K562 (cell line): ENCODE data around the gene APOA1. TPM values are rescaled to one million over a fixed set of nuclear protein-coding genes. Genes with fewer than 3 reads are reported as not detected.

Source experiments
- ATAC-seq: fragments of 200-7000 bp; cut with Tn5 transposase; 3 replicates; pipeline ENCODE4 v1.9.1; 2020; ENCODE audit warnings: moderate library complexity
- BruUV-seq: library from RNA; stranded (reverse); fragments of 400-500 nt; replicated peaks from 2 replicates; lab custom pipeline; 2021; lab: Mats Ljungman, UMichigan
- CTCF ChIA-PET: fragments of 300-600 bp; formaldehyde crosslinking; extraction: SDS; loops from one replicate; lab custom pipeline; 2021; ENCODE audit warnings: low intra/inter-chr PET ratio; lab: Yijun Ruan, JAX
- POLR2A ChIA-PET: fragments of 300-600, 350-650 bp; sonication (Branson Sonifier 250); formaldehyde crosslinking; extraction: SDS; loops from one replicate; lab custom pipeline; 2021; ENCODE audit warnings: antibody characterized with exemption, inconsistent platforms; lab: Yijun Ruan, JAX
- DNase-seq, 4 experiments: peaks; one replicate each; pipeline versions ENCODE4 v3.0.0 to v3.0.0-alpha.2; 2011 to 2018; ENCODE audit warnings: low spot score in 3 of 4, mixed read lengths in 3 of 4; ENCODE audit errors: extremely low read depth in 1 of 4
- FAIRE-seq: peaks from 2 replicates; lab custom pipeline; 2011; peaks lifted over from hg19 to GRCh38; lab: Jason Lieb, UNC
- H2AFZ ChIP-seq: 2 replicates; pipeline ENCODE4 v1.6.0; 2011; ENCODE audit warnings: low read depth, low read length, control low read depth, inconsistent platforms
- H3K27ac ChIP-seq: fragments of 200-600 bp; 3 replicates; pipeline ENCODE4 v1.8.0; 2011; ENCODE audit warnings: low read depth, mild to moderate bottlenecking, control low read depth, inconsistent platforms, low read length, moderate library complexity, mixed read lengths; ENCODE audit errors: extremely low read depth
- H3K27me3 ChIP-seq, 2 experiments: fragments of 300-600 bp in 1 of 2; 2 replicates in 1 of 2; 3 replicates in 1 of 2; pipeline versions ENCODE4 v1.6.0 to v1.8.0; 2011; ENCODE audit warnings: inconsistent platforms in 2 of 2, low read length in 2 of 2, mild to moderate bottlenecking in 1 of 2, mixed read lengths in 1 of 2, moderate library complexity in 1 of 2; ENCODE audit not compliant: control insufficient read depth in 2 of 2, insufficient read depth in 2 of 2
- H3K36me3 ChIP-seq: fragments of 300-600 bp; 3 replicates; pipeline ENCODE4 v1.8.0; 2011; ENCODE audit warnings: mild to moderate bottlenecking, low read length, inconsistent platforms; ENCODE audit not compliant: control insufficient read depth, insufficient read depth
- H3K4me1 ChIP-seq, 2 experiments: fragments of 200-600 bp in 1 of 2; replicated peaks in 1 of 2; 2 replicates in 1 of 2; 3 replicates in 1 of 2; pipeline versions ENCODE4 v1.5.1 to v1.8.0; 2011; ENCODE audit warnings: inconsistent platforms in 2 of 2, low read length in 2 of 2, mild to moderate bottlenecking in 1 of 2, mixed read lengths in 1 of 2, moderate library complexity in 1 of 2; ENCODE audit not compliant: control insufficient read depth in 2 of 2, insufficient read depth in 2 of 2
- H3K4me2 ChIP-seq: 2 replicates; pipeline ENCODE4 v1.6.1; 2011; ENCODE audit warnings: low read length, control low read depth, inconsistent platforms, mixed read lengths; ENCODE audit not compliant: insufficient read depth
- H3K4me3 ChIP-seq: fragments of 200-600 bp; sonication (generic), shearing (Covaris generic); 2 replicates; pipeline ENCODE4 v1.5.1; 2016; ENCODE audit warnings: control low read depth, inconsistent platforms
- H3K79me2 ChIP-seq: fragments of 200-600 bp; 3 replicates; pipeline ENCODE4 v1.8.0; 2011; ENCODE audit warnings: low read length, inconsistent platforms; ENCODE audit not compliant: control insufficient read depth, insufficient read depth
- H3K9ac ChIP-seq, 2 experiments: 2 replicates each; pipeline versions ENCODE4 v1.6.0 to v1.6.1; 2011; ENCODE audit warnings: low read depth in 2 of 2, low read length in 2 of 2, control low read depth in 1 of 2, inconsistent platforms in 1 of 2, mild to moderate bottlenecking in 1 of 2, mixed read lengths in 1 of 2; ENCODE audit not compliant: insufficient read depth in 1 of 2
- H3K9me1 ChIP-seq: one replicate; pipeline ENCODE4 v1.6.0; 2011; ENCODE audit warnings: inconsistent platforms, mild to moderate bottlenecking, low read length, moderate library complexity; ENCODE audit not compliant: control insufficient read depth, insufficient read depth
- H3K9me3 ChIP-seq: replicated peaks from 2 replicates; pipeline ENCODE4 v1.5.1; 2011; ENCODE audit warnings: low read depth, low read length, inconsistent platforms; ENCODE audit not compliant: control insufficient read depth, insufficient read depth
- H4K20me1 ChIP-seq: replicated peaks from 2 replicates; pipeline ENCODE4 v1.6.1; 2011; ENCODE audit warnings: low read length, inconsistent platforms, mixed read lengths; ENCODE audit not compliant: control insufficient read depth, insufficient read depth
- ARNT ChIP-seq, 2 experiments: fragments of 450-650 bp; IDR thresholded peaks; 2 replicates each; pipeline ENCODE4 v1.6.1; 2016; ENCODE audit warnings: mild to moderate bottlenecking in 1 of 2
- CBX8 ChIP-seq: fragments of 200-600 bp; sonication (generic); IDR thresholded peaks from 2 replicates; pipeline ENCODE4 v1.6.1; 2012; ENCODE audit warnings: borderline replicate concordance, mixed run types, low read depth, mild to moderate bottlenecking, moderate library complexity, mixed read lengths, low read length, control low read depth, inconsistent platforms; ENCODE audit not compliant: poor library complexity, severe bottlenecking; ENCODE audit errors: extremely low read depth
- HDAC3 ChIP-seq: fragments of 450-650 bp; IDR thresholded peaks from 2 replicates; pipeline ENCODE4 v1.6.1; 2018; ENCODE audit warnings: borderline replicate concordance, mild to moderate bottlenecking, moderate library complexity; ENCODE audit not compliant: partially characterized antibody
- LCOR ChIP-seq: sonication (generic); formaldehyde crosslinking; IDR thresholded peaks from 2 replicates; pipeline ENCODE4 v1.8.0; 2022; ENCODE audit warnings: mild to moderate bottlenecking, missing genetic modification reagents
- RBM17 ChIP-seq: fragments of 200-400 bp; formaldehyde crosslinking; IDR thresholded peaks from 2 replicates; pipeline ENCODE4 v1.6.1; 2017; ENCODE audit warnings: low read depth, mild to moderate bottlenecking, low read length, borderline replicate concordance
- SRSF9 ChIP-seq: fragments of 200-400 bp; formaldehyde crosslinking; IDR thresholded peaks from 2 replicates; pipeline ENCODE4 v1.6.1; 2017; ENCODE audit warnings: low read depth, low read length, borderline replicate concordance
- TAF9B ChIP-seq: fragments of 450-650 bp; IDR thresholded peaks from 2 replicates; pipeline ENCODE4 v1.6.1; 2018; ENCODE audit warnings: mild to moderate bottlenecking; ENCODE audit not compliant: partially characterized antibody
- TRIM25 ChIP-seq: fragments of 450-650 bp; IDR thresholded peaks from 2 replicates; pipeline ENCODE4 v1.7.0; 2016; ENCODE audit warnings: borderline replicate concordance
- U2AF2 ChIP-seq: fragments of 200-400 bp; formaldehyde crosslinking; optimal IDR thresholded peaks from 2 replicates; pipeline ENCODE3; 2017; ENCODE audit warnings: low read depth, mild to moderate bottlenecking, low read length
- VEZF1 ChIP-seq: fragments of 200-800 bp; sonication (Bioruptor generic); IDR thresholded peaks from 2 replicates; pipeline ENCODE4 v1.6.1; 2017; ENCODE audit warnings: missing genetic modification characterization, missing compliant biosample characterization
- ZNF511 ChIP-seq: sonication (generic); formaldehyde crosslinking; IDR thresholded peaks from 2 replicates; pipeline ENCODE4 v1.8.0; 2022; ENCODE audit warnings: mild to moderate bottlenecking, missing genetic modification reagents
- ZNF561 ChIP-seq: fragments of 450-650 bp; formaldehyde crosslinking; conservative IDR thresholded peaks from 2 replicates; pipeline ENCODE4 v1.4.0; 2020; ENCODE audit warnings: mild to moderate bottlenecking, moderate library complexity
- WGBS: fragments of 100-300 bp; shearing (Covaris generic); methylation state at CpG from one replicate; pipeline ENCODE4 v1.1.6; 2016; ENCODE audit warnings: low coverage, mixed read lengths; ENCODE audit not compliant: insufficient coverage; ENCODE audit errors: missing lambda C conversion rate; 5-methylcytosine and 5-hydroxymethylcytosine counted together
- in situ Hi-C: fragments of 300-500 bp; cut with MboI; formaldehyde crosslinking; loops from 4 replicates; pipeline ENCODE4 v1.15.0; 2018; ENCODE audit warnings: inconsistent platforms, mixed read lengths
- intact Hi-C: fragments of 100-400 bp; cut with micrococcal nuclease; formaldehyde crosslinking; loops from 2 replicates; pipeline ENCODE4 v1.14.2; 2022
- polyA plus RNA-seq, 8 experiments: library from polyadenylated mRNA; depleted of rRNA in 4 of 8; stranded (reverse) in 5 of 8; unstranded in 3 of 8; fragments of >200 nt; fragmentation: Nextera tagmentation in 2 of 8; fragmentation: Illumina TruSeq in 1 of 8; extraction: Ambion mirVana in 2 of 8; extraction: Trizol in 1 of 8; gene quantifications; 2 replicates each; pipeline versions ENCODE4 v1.2.1 to v1.2.3, GENCODE V29; 2011 to 2014; ENCODE audit warnings: inconsistent platforms in 1 of 8, missing spikeins in 1 of 8
- total RNA-seq, 7 experiments: library from RNA; depleted of rRNA in 6 of 7; stranded (reverse); fragments of >200 nt in 6 of 7; fragmentation: Illumina TruSeq in 2 of 7; extraction: Trizol in 2 of 7; gene quantifications; 2 replicates each; pipeline versions ENCODE4 v1.2.1 to v1.2.3, GENCODE V29; 2011 to 2021; ENCODE audit warnings: low replicate concordance in 1 of 7

APOA1 gene
- total and polyA plus RNA-seq, 9 of the 15 experiments (the other 6 are each of a cell fraction or from before 2014, with no cell fraction given), result 1.8 TPM; not detected in 8

- Histone ChIP-seq H3K9me1 (no peaks in the 10 kb centered on the region), H3K9me3 (no peaks in the 10 kb centered on the region), H3K79me2 (no peaks in the 10 kb centered on the region), H3K9ac (no peak overlapping the region), H2AFZ (no peak overlapping the region), H3K4me3 (no peak overlapping the region), H3K27ac (no peak overlapping the region), H3K4me2 (no peak overlapping the region), H3K4me1 (peaks cover 0 to 14% of the 10 kb centered on the region in 2 experiments; a peak in 3 of 5 replicates), H3K27me3 (no peaks in the 10 kb centered on the region), H3K36me3 (peaks cover 42% of the 10 kb centered on the region; the same call in 2 of the 3 replicates), H4K20me1 (no peaks in the 10 kb centered on the region)
- in situ Hi-C loops, result no loop called here
- POLR2A ChIA-PET, result interaction anchor here (0.7 to 1.3 kb wide), 4 partner anchors 9 to 247 kb away, joined by 3 to 4 read pairs (median 3); partner anchors contain the start of gene SIK3
- FAIRE-seq (no peak), DNase-seq (no peak), ATAC-seq (no peak)
- 93% methylated on average over 7 of the region's 7 CpGs for WGBS
- TF ChIP-seq LCOR (CRISPR knock-in tag) (no peak), TAF9B (no peak), TRIM25 (no peak), CBX8 (no peak), ZNF561 (CRISPR knock-in tag) (no peak), SRSF9 (no peak), ZNF511 (CRISPR knock-in tag) (no peak), VEZF1 (no peak), U2AF2 (no peak), RBM17 (no peak), HDAC3 (no peak), ARNT (IDR thresholded peaks at IDR 0.05) (no peak)
- BruUV-seq, result no TSS peak
- intact Hi-C loops, result no loop called here
- CTCF ChIA-PET, result no interaction called here
Observed at GRCh38 chr11:116851626-116852025, 14.2 kb upstream of the APOA1 start.
